HG02798 (cell line): Measurements from ENCODE around the gene CADM1.

Source experiments
- ATAC-seq: cut with Tn5 transposase; IDR thresholded peaks from one replicate; pipeline ENCODE4 v1.9.1; 2021; ENCODE audit warnings: mild to moderate bottlenecking; ENCODE audit not compliant: unreplicated experiment, poor library complexity

The CADM1 gene

GRCh38 chr11:115518983-115519628 lies 14.9 kb upstream of the CADM1 start:
- ATAC-seq = no peak

DNA sequence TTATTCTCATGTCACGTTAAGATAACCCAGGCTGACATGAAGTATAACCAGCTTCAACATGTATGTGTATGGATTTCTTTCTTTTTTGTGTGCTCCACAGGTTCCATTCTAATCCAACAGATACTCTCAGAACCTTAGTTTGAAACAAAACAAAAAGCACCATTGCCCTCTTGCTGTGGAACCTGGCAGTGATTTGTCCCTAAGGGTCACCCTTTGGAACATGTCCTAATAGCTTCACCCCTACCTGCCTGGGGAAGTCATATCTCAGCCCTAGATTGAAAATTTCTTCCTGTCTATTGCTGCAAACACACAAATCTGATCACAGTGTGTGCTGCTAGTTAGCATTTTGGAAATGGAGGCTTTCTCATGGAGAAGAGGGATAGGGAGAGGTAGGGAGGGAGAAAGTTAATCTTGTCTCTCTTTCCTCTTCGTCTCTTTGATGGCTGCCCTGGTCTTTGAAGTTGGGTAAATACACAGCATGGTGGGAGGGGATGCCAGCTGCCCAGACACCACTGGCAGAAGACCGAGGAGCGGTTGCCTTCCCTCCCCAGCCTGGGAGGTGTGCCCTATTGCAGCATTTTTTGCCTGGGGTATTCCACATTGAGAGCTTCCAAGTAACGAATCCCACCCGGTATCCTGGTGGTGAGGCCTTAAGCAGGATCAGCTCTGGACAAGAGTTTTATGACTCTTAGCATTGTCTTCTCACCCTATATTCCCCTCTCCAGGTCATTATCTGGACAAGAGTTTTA lies 11.6 kb upstream of the CADM1 start:
- ATAC-seq = no peak

DNA sequence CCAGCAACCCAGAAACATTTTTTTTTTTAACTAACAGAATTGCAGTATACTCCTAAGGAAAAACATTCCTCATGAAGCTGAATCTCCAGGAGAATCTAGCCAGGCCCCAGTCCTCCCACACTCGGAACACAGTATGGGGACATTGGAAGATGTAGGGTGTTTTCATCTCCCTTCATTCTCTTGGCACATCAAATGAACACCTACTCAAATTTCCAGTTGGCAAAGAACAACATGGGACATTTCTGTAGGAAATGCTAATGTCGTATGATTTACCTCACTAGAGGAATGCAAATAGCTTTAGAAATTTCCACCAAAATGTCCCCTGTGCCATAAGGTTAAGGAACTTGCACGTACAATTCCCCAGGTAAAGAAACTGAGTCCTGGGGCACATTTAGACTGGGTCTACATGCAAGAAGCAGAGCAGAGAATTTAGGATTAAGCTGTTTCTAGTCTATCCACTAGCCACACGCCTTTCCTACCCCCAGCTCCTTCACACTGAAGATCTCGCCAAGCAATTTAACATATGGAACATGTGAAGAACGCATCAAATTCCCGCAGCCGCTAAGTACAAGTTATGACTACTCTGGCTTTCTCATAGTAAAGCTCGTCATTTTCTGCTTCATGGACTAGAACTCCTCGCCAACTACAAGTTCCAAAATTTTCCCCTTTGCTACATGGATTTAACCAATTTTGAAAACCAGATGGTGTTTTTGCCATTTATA lies 2.9 kb upstream of the CADM1 start:
- no peak for ATAC-seq

- no peak for ATAC-seq
Measured at GRCh38 chr11:115505175-115505574, 960 bp upstream of the CADM1 start.

DNA sequence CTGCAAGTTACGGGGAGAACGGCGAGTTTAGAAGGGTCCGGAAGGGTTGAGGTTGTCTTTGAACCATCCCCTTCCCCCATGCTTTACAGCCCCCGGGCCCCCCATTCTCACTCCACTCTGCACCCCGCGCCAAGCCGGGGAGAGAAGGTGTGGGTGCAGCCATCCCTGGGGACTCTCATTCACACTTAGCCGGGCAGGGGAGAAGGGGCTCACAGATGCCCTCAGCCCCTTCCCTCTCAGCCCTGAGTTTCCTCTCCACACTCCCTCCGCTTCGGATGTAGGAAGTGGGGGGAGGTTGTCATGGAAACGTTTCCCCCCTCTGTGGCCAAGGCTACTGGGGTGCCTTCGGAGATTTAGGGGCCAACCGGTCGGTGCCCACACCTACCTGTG lies 334 bp downstream of the CADM1 start:
- ATAC-seq = no peak

GRCh38 chr11:115503083-115503885 lies 931 bp downstream of the CADM1 start:
- ATAC-seq = no peak

DNA sequence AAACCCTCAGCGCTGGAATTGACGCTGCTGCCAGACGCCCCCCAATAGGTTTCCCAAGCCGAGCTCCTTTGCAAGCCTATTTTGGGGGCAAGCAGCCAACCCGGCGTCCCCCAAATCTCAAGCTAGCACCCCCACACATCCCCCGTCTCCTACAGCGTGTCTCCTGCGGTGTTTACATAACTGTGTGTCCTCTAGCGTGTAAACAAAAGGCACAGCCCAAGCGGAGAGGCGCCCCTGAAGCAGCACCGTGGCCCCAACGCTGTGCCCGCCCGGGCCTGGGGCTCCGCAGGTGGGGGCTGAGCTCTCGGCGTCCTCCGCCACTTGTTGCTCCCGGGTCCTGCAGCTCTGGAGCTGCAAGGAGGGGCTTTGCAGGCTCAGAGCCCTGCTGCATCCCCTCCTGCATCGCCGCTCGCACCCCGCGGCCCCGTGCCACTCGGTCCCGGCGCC lies 1.6 kb downstream of the CADM1 start:
- ATAC-seq = no peak

GRCh38 chr11:115501893-115502589 lies 2.2 kb downstream of the CADM1 start:
- ATAC-seq = no peak

GRCh38 chr11:115501502-115501892 lies 2.7 kb downstream of the CADM1 start:
- ATAC-seq = no peak

- ATAC-seq = no peak
Measured at GRCh38 chr11:115500547-115501501, 3.4 kb downstream of the CADM1 start.

- no peak for ATAC-seq
Measured at GRCh38 chr11:115499891-115500290, 4.3 kb downstream of the CADM1 start.

DNA sequence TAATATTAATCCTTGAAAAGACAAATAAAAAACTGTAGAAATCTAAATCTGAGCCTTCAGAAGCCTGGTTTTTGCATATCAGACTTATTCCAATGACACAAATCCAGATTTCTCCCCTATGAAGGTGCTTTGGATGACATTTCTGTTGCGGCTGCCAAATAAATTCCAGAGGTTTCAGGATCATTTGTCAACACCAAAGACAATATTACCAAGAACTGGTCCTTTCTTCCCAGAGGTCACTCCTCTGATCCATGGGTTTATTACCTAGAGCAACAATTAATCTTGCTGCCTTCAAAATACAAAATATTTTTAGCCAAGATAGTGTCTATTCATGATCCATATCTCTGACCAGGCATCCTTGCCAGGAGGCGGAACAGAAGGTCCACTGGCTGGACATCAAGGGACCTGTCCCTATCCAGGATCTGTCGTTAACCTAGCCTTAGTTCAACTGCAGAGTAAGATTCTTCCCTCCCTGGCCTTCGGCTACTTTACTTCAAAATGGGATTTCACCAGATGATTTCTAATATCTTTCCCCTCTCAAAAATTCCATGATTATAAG lies 4.9 kb downstream of the CADM1 start:
- no peak for ATAC-seq

DNA sequence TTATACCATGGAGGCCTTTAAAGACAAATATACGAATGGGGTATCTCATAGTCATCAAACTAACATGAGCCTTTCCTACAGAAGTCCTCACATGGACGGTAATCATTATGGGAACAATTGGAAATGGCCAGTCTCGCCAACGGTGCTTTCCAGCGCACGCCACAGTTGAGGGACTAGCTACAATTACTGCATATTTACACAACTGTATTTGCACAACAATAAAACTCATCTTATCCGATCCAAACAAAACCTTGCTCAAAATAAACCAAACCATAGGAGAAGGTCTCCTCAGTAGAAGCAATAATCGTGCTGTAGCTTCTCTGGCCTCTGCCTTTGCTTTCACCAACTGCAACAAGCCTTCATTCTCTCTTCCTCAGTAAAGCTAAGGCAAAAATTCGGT lies 5.9 kb downstream of the CADM1 start:
- no peak for ATAC-seq

DNA sequence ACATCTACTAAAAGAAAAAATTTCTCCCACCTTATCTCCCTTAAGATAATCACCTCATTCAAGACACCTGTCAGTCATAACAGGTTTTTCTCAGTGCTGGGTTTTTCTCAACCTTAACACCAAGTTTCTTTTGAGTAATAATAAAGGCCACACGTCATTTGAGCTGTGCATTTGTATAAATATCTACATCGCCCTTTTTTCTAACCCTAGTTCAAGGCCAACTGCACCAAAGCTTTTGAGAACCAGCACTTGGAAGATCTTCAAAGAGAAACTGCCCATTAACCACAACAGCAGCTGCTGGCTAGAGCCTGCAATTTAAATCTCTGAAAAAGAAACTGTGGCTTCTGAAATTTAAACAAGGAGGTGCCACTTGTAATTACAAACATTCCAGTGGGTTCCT lies 6.9 kb downstream of the CADM1 start:
- ATAC-seq = peak; percentile 58

DNA sequence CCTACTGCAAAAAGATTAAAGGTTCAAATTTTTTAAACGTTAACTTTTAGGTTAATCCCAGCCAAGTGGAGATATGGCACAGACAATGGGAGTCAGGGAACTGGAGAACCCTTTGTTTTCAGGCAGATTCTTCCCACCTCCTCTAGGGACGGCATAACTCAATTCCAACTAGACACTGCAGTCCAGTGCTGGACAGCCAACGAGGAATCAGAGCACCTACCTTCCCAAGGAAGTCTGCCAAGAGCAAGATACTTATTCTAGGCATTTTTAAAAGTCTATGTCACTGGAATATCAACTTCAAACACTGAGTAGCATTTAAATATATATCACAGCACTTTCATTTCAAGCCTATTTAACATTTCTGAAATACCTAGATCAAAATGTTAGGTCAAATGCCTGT lies 7.3 kb downstream of the CADM1 start:
- ATAC-seq = no peak

DNA sequence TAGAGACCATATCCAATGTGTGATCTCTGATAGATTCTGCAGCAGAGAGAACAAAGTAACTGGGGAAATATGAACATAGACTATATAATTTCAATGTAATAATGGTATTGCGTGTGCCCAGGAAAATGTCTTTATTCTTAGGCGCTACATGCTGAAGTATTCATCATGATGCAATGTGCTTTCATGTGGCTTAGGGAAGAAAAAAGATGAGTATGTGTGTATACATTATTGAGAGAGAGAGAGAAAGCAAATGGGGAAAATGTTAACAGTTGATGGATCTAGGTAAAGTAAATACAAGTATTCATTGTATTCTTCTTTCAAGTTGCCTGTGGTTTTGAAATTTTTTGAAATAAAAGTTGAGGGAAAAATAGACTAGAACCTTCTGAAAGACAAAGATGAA lies 10.3 kb downstream of the CADM1 start:
- no peak for ATAC-seq

DNA sequence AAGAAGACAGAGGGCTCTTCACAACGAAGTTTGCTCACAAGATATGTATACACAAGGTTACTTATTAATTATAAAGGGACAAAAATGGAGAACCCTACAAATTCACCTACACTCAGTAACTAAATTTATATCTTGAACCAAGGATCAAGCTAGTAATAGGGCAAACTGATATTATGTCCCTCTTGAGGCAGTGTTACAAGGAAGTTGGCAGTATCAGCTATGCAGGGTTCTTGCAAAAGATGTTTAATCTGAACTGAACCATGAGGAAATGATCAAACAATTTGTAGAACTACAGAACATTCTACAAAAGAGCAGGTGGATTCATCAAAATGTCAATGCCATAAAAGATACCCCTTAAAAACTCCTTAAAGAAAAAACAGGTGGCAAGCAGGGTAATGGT lies 10.7 kb downstream of the CADM1 start:
- no peak for ATAC-seq

GRCh38 chr11:115489466-115489865 lies 14.7 kb downstream of the CADM1 start:
- no peak for ATAC-seq

DNA sequence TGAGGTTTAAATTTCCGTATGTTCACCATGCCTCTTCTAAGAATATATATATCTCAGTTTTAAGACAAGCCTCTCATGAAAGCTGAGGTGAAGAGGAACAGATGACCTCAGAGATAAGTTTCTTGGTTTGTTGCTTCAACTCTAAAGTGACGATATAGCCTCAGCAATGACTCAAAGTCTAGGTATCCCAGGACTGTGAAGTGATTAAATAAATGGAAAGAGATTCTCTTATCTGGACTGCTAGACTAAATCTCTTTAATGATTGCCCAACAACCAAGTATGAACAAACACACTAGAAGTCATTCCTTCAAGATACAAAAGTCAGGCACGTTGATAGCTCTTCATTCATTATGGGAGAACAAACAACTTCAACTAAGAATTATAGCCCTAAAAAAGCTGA lies 15.3 kb downstream of the CADM1 start:
- ATAC-seq = no peak
